ENCODE data around the gene FCER2.

The FCER2 gene

GRCh38 chr19:7742575-7742974, 40.6 kb upstream of the FCER2 start:
- Histone ChIP-seq H3K4me3 (ENCODE audit: low read depth in 1 of 2, low read length in 2 of 2) (no peak overlapping the region), H3K36me3 (ENCODE audit: control insufficient read depth in 1 of 2, insufficient read depth in 2 of 2, low read length in 2 of 2) (no peaks in the 10 kb centered on the region), H3K27me3 (ENCODE audit: low read depth, low read length) (no peaks in the 10 kb centered on the region), H3K27ac (ENCODE audit: low read length) (no peak overlapping the region), H3K4me1 (ENCODE audit: control insufficient read depth in 1 of 2, insufficient read depth in 2 of 2, low read length in 2 of 2) (no peaks in the 10 kb centered on the region), H3K9me3 (ENCODE audit: control insufficient read depth in 1 of 2, low read length in 2 of 2) (no peaks in the 10 kb centered on the region)

- Histone ChIP-seq H3K4me1 (ENCODE audit: control insufficient read depth in 1 of 2, insufficient read depth in 2 of 2, low read length in 2 of 2) (no peaks in the 10 kb centered on the region), H3K27me3 (ENCODE audit: low read depth, low read length) (no peaks in the 10 kb centered on the region), H3K4me3 (ENCODE audit: low read depth in 1 of 2, low read length in 2 of 2) (no peak overlapping the region), H3K9me3 (ENCODE audit: control insufficient read depth in 1 of 2, low read length in 2 of 2) (no peaks in the 10 kb centered on the region), H3K27ac (ENCODE audit: low read length) (no peak overlapping the region), H3K36me3 (ENCODE audit: control insufficient read depth in 1 of 2, insufficient read depth in 2 of 2, low read length in 2 of 2) (no peaks in the 10 kb centered on the region)
Measured at GRCh38 chr19:7740682-7741054, 38.7 kb upstream of the FCER2 start.

- no peaks in the 10 kb centered on the region for H3K9me3 ChIP-seq (ENCODE audit: control insufficient read depth in 1 of 2, low read length in 2 of 2)
- no peaks in the 10 kb centered on the region for H3K4me1 ChIP-seq (ENCODE audit: control insufficient read depth in 1 of 2, insufficient read depth in 2 of 2, low read length in 2 of 2)
- H3K27me3 ChIP-seq (ENCODE audit: low read depth, low read length) = no peaks in the 10 kb centered on the region
- no peaks in the 10 kb centered on the region for H3K36me3 ChIP-seq (ENCODE audit: control insufficient read depth in 1 of 2, insufficient read depth in 2 of 2, low read length in 2 of 2)
- no peak overlapping the region for H3K4me3 ChIP-seq (ENCODE audit: low read depth in 1 of 2, low read length in 2 of 2)
- H3K27ac ChIP-seq (ENCODE audit: low read length) = peak overlapping the region; percentile 29
Measured at GRCh38 chr19:7739801-7740681, 38.1 kb upstream of the FCER2 start.

GRCh38 chr19:7739211-7739755, 37.4 kb upstream of the FCER2 start:
- no peaks in the 10 kb centered on the region for H3K36me3 ChIP-seq (ENCODE audit: control insufficient read depth in 1 of 2, insufficient read depth in 2 of 2, low read length in 2 of 2)
- no peaks in the 10 kb centered on the region for H3K4me1 ChIP-seq (ENCODE audit: control insufficient read depth in 1 of 2, insufficient read depth in 2 of 2, low read length in 2 of 2)
- no peaks in the 10 kb centered on the region for H3K27me3 ChIP-seq (ENCODE audit: low read depth, low read length)
- no peak overlapping the region for H3K27ac ChIP-seq (ENCODE audit: low read length)
- H3K9me3 ChIP-seq (ENCODE audit: control insufficient read depth in 1 of 2, low read length in 2 of 2) = no peaks in the 10 kb centered on the region
- H3K4me3 ChIP-seq (ENCODE audit: low read depth in 1 of 2, low read length in 2 of 2) = no peak overlapping the region

- no peak overlapping the region for H3K4me3 ChIP-seq (ENCODE audit: low read depth in 1 of 2, low read length in 2 of 2)
- H3K27me3 ChIP-seq (ENCODE audit: low read depth, low read length) = no peaks in the 10 kb centered on the region
- H3K36me3 ChIP-seq (ENCODE audit: control insufficient read depth in 1 of 2, insufficient read depth in 2 of 2, low read length in 2 of 2) = no peaks in the 10 kb centered on the region
- no peaks in the 10 kb centered on the region for H3K9me3 ChIP-seq (ENCODE audit: control insufficient read depth in 1 of 2, low read length in 2 of 2)
- H3K27ac ChIP-seq (ENCODE audit: low read length) = no peak overlapping the region
- H3K4me1 ChIP-seq (ENCODE audit: control insufficient read depth in 1 of 2, insufficient read depth in 2 of 2, low read length in 2 of 2) = no peaks in the 10 kb centered on the region
Measured at GRCh38 chr19:7738023-7738422, 36.1 kb upstream of the FCER2 start.

GRCh38 chr19:7737215-7737614, 35.3 kb upstream of the FCER2 start:
- Histone ChIP-seq H3K4me1 (ENCODE audit: control insufficient read depth in 1 of 2, insufficient read depth in 2 of 2, low read length in 2 of 2) (no peaks in the 10 kb centered on the region), H3K4me3 (ENCODE audit: low read depth in 1 of 2, low read length in 2 of 2) (no peak overlapping the region), H3K27me3 (ENCODE audit: low read depth, low read length) (no peaks in the 10 kb centered on the region), H3K36me3 (ENCODE audit: control insufficient read depth in 1 of 2, insufficient read depth in 2 of 2, low read length in 2 of 2) (no peaks in the 10 kb centered on the region), H3K27ac (ENCODE audit: low read length) (no peak overlapping the region), H3K9me3 (ENCODE audit: control insufficient read depth in 1 of 2, low read length in 2 of 2) (no peaks in the 10 kb centered on the region)

- H3K9me3 ChIP-seq (ENCODE audit: control insufficient read depth in 1 of 2, low read length in 2 of 2) = no peaks in the 10 kb centered on the region
- no peak overlapping the region for H3K4me3 ChIP-seq (ENCODE audit: low read depth in 1 of 2, low read length in 2 of 2)
- H3K4me1 ChIP-seq (ENCODE audit: control insufficient read depth in 1 of 2, insufficient read depth in 2 of 2, low read length in 2 of 2) = no peaks in the 10 kb centered on the region
- H3K27ac ChIP-seq (ENCODE audit: low read length) = no peak overlapping the region
- no peaks in the 10 kb centered on the region for H3K36me3 ChIP-seq (ENCODE audit: control insufficient read depth in 1 of 2, insufficient read depth in 2 of 2, low read length in 2 of 2)
- H3K27me3 ChIP-seq (ENCODE audit: low read depth, low read length) = no peaks in the 10 kb centered on the region
Measured at GRCh38 chr19:7736148-7736547, 34.2 kb upstream of the FCER2 start.

- H3K27ac ChIP-seq (ENCODE audit: low read length) = no peak overlapping the region
- no peaks in the 10 kb centered on the region for H3K9me3 ChIP-seq (ENCODE audit: control insufficient read depth in 1 of 2, low read length in 2 of 2)
- peaks cover 0 to 3% of the 10 kb centered on the region in 2 donors for H3K4me1 ChIP-seq (ENCODE audit: control insufficient read depth in 1 of 2, insufficient read depth in 2 of 2, low read length in 2 of 2)
- no peak overlapping the region for H3K4me3 ChIP-seq (ENCODE audit: low read depth in 1 of 2, low read length in 2 of 2)
- no peaks in the 10 kb centered on the region for H3K36me3 ChIP-seq (ENCODE audit: control insufficient read depth in 1 of 2, insufficient read depth in 2 of 2, low read length in 2 of 2)
- peaks cover 10% of the 10 kb centered on the region for H3K27me3 ChIP-seq (ENCODE audit: low read depth, low read length)
Measured at GRCh38 chr19:7734220-7735203, 32.6 kb upstream of the FCER2 start.

- Histone ChIP-seq H3K4me3 (ENCODE audit: low read depth in 1 of 2, low read length in 2 of 2) (no peak overlapping the region), H3K9me3 (ENCODE audit: control insufficient read depth in 1 of 2, low read length in 2 of 2) (no peaks in the 10 kb centered on the region), H3K27ac (ENCODE audit: low read length) (no peak overlapping the region), H3K27me3 (ENCODE audit: low read depth, low read length) (peaks cover 17% of the 10 kb centered on the region), H3K4me1 (ENCODE audit: control insufficient read depth in 1 of 2, insufficient read depth in 2 of 2, low read length in 2 of 2) (peaks cover 0 to 3% of the 10 kb centered on the region in 2 donors), H3K36me3 (ENCODE audit: control insufficient read depth in 1 of 2, insufficient read depth in 2 of 2, low read length in 2 of 2) (no peaks in the 10 kb centered on the region)
Measured at GRCh38 chr19:7733376-7733775, 31.4 kb upstream of the FCER2 start.

GRCh38 chr19:7732045-7732444, 30.1 kb upstream of the FCER2 start, which contains the start of gene CLEC4G:
CLEC4G (minus strand) TSS chr19:7732110; CDS start chr19:7732102, 8 bp downstream.
- Histone ChIP-seq H3K36me3 (ENCODE audit: control insufficient read depth in 1 of 2, insufficient read depth in 2 of 2, low read length in 2 of 2) (no peaks in the 10 kb centered on the region), H3K27ac (ENCODE audit: low read length) (no peak within 1 kb of the TSS), H3K4me3 (ENCODE audit: low read depth in 1 of 2, low read length in 2 of 2) (no peak within 1 kb of the TSS), H3K9me3 (ENCODE audit: control insufficient read depth in 1 of 2, low read length in 2 of 2) (no peaks in the 10 kb centered on the region), H3K4me1 (ENCODE audit: control insufficient read depth in 1 of 2, insufficient read depth in 2 of 2, low read length in 2 of 2) (peaks cover 0 to 3% of the 10 kb centered on the region in 2 donors), H3K27me3 (ENCODE audit: low read depth, low read length) (peaks cover 17% of the 10 kb centered on the region)

- no peaks in the 10 kb centered on the region for H3K9me3 ChIP-seq (ENCODE audit: control insufficient read depth in 1 of 2, low read length in 2 of 2)
- no peak overlapping the region for H3K27ac ChIP-seq (ENCODE audit: low read length)
- H3K4me3 ChIP-seq (ENCODE audit: low read depth in 1 of 2, low read length in 2 of 2) = no peak overlapping the region
- H3K27me3 ChIP-seq (ENCODE audit: low read depth, low read length) = peaks cover 17% of the 10 kb centered on the region
- peaks cover 0 to 3% of the 10 kb centered on the region in 2 donors for H3K4me1 ChIP-seq (ENCODE audit: control insufficient read depth in 1 of 2, insufficient read depth in 2 of 2, low read length in 2 of 2)
- H3K36me3 ChIP-seq (ENCODE audit: control insufficient read depth in 1 of 2, insufficient read depth in 2 of 2, low read length in 2 of 2) = no peaks in the 10 kb centered on the region
Measured at GRCh38 chr19:7731615-7732014, 29.7 kb upstream of the FCER2 start.

Measured in muscle layer of duodenum (tissue), 2 donors.